HL-60 (cell line): ENCODE measurements around the gene CTDNEP1.

Experiments used
- CTCF ChIP-seq: IDR thresholded peaks from one replicate; pipeline ENCODE4 v1.5.1; 2011; ENCODE audit warnings: low read length, control low read depth, inconsistent platforms; ENCODE audit not compliant: insufficient read depth
- POLR2AphosphoS5 ChIP-seq: IDR thresholded peaks from 2 replicates; pipeline ENCODE4 v1.6.1; 2012; ENCODE audit warnings: low read depth
- REST ChIP-seq: IDR thresholded peaks from 2 replicates; pipeline ENCODE4 v1.6.1; 2012; ENCODE audit warnings: low read depth; ENCODE audit not compliant: insufficient replicate concordance

GRCh38 chr17:7208027-7208571 lies 43.4 kb downstream of the CTDNEP1 start:
- TF ChIP-seq CTCF (no peak), REST (no peak), POLR2AphosphoS5 (no peak)
